Esophagus squamous epithelium (tissue), 5 donors: ENCODE measurements around the gene MRPL20. TPM values are rescaled to one million over a fixed set of nuclear protein-coding genes. Genes with fewer than 3 reads are reported as not detected.
"Not testable (repeated sequence)": the region's sequence is repeated elsewhere in the genome, so short reads cannot be mapped to it uniquely, and the experiment has no call there.

Experiments
- DNase-seq: peaks from one replicate; lab custom pipeline; 2025; lab: John Stamatoyannopoulos, UW
- H3K27ac ChIP-seq, 4 donors: fragments of 200-600 bp; sonication (generic); one replicate each; pipeline ENCODE4 v1.5.1; 2016 to 2019; ENCODE audit warnings: mild to moderate bottlenecking in 1 of 4
- H3K27me3 ChIP-seq, 4 donors: fragments of 200-600 bp; sonication (generic); 1 replicate in 3 of 4; 2 replicates in 1 of 4; pipeline versions ENCODE4 v1.5.1 to v1.6.0; 2017 to 2021; ENCODE audit warnings: antibody characterized with exemption in 1 of 4
- H3K36me3 ChIP-seq, 3 donors: fragments of 200-600 bp; sonication (generic); one replicate each; pipeline ENCODE4 v1.5.1; 2016 to 2019
- H3K4me1 ChIP-seq, 3 donors: fragments of 200-600 bp; sonication (generic); one replicate each; pipeline ENCODE4 v1.5.1; 2017 to 2019
- H3K4me3 ChIP-seq, 4 donors: fragments of 200-600 bp; sonication (generic); 1 replicate in 3 of 4; 2 replicates in 1 of 4; pipeline ENCODE4 v1.5.1; 2016 to 2019; ENCODE audit warnings: mild to moderate bottlenecking in 2 of 4, moderate library complexity in 1 of 4
- H3K9me3 ChIP-seq, 3 donors: fragments of 200-600 bp; sonication (generic); one replicate each; pipeline ENCODE4 v1.5.1; 2016 to 2019
- CTCF ChIP-seq, 6 experiments: fragments of 450-650 bp in 4 of 6; fragments of 200-600 bp in 2 of 6; sonication (generic) in 2 of 6; IDR thresholded peaks; one replicate each; pipeline ENCODE4 v1.5.1; 2016 to 2019; ENCODE audit warnings: antibody characterized with exemption in 6 of 6, mild to moderate bottlenecking in 4 of 6, moderate library complexity in 4 of 6
- POLR2A ChIP-seq, 4 donors: fragments of 450-650 bp; IDR thresholded peaks; one replicate each; pipeline ENCODE4 v1.6.1; 2017; ENCODE audit warnings: antibody characterized with exemption in 4 of 4, mild to moderate bottlenecking in 4 of 4, moderate library complexity in 3 of 4
- WGBS, 2 donors: methylation state at CpG; one replicate each; pipeline ENCODE4 v1.1.5; 2018; 5-methylcytosine and 5-hydroxymethylcytosine counted together
- intact Hi-C: fragments of 100-400 bp; cut with DNase I; formaldehyde crosslinking; loops from one replicate; pipeline ENCODE4 v1.15.0; 2022
- total RNA-seq, 4 donors: library from RNA; depleted of rRNA; stranded (reverse); fragments of >200 nt; gene quantifications; one replicate each; pipeline ENCODE4 v1.1.0, GENCODE V29; 2016
- donor health status: DM: yes; HTN: yes; CAD: no.

Gene MRPL20
- total RNA-seq, 4 donors from 2014 or later, result 98.0 to 157 (median 116) TPM

DNA sequence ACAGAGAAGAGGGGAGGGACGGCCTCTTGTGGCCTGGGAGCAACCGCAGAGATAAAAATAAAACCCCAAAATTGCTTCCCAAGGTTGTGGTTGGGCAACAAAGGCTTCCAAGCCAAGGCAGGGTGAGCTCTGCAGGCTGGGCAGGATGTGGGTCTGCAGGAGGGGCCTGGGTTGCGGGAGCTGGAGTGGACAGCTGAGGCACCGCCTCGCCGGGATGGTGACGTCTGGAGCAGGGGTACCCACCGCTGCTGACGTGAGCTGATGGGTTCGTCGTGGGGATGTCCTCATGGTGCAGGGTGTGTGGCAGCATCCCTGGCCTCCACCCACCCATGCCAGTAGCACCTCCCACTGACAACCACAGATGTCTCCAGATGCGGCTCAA, 35.7 kb downstream of the MRPL20 start:
- Histone ChIP-seq H3K4me1 (peaks cover 26 to 48% (median 34%) of the 10 kb centered on the region in 3 donors), H3K4me3 (no peak overlapping the region), H3K27me3 (no peaks in the 10 kb centered on the region), H3K27ac (no peak overlapping the region), H3K9me3 (no peaks in the 10 kb centered on the region), H3K36me3 (peaks cover 0 to 20% (median 0%) of the 10 kb centered on the region in 3 donors)
- TF ChIP-seq POLR2A (IDR thresholded peaks at IDR 0.05) (no peak), CTCF (IDR thresholded peaks at IDR 0.05) (no peak)
- 37 to 79% methylated on average over 2 to 10 of the region's 12 CpGs for WGBS, 2 donors
- no peak for DNase-seq
- intact Hi-C loops, result no loop called here

- Histone ChIP-seq H3K27ac (no peak overlapping the region), H3K4me1 (peaks cover 23 to 43% (median 29%) of the 10 kb centered on the region in 3 donors), H3K36me3 (peaks cover 0 to 20% (median 0%) of the 10 kb centered on the region in 3 donors), H3K4me3 (no peak overlapping the region), H3K9me3 (no peaks in the 10 kb centered on the region), H3K27me3 (no peaks in the 10 kb centered on the region)
- DNase-seq, result no peak
- no peak for TF ChIP-seq POLR2A (IDR thresholded peaks at IDR 0.05)
- no peak for TF ChIP-seq CTCF (IDR thresholded peaks at IDR 0.05)
- intact Hi-C loops, result no loop called here
- 76% methylated on average over 3 of the region's 16 CpGs; no CpG with 5 or more reads in 1 of the 2 donors for WGBS, 2 donors
Measured at GRCh38 chr1:1370771-1371300, 36.3 kb downstream of the MRPL20 start.

GRCh38 chr1:1370094-1370493, 37.0 kb downstream of the MRPL20 start:
- DNase-seq, intact Hi-C loops: not testable (repeated sequence)
- 83 to 91% methylated on average over 14 of the region's 14 CpGs for WGBS, 2 donors

DNA sequence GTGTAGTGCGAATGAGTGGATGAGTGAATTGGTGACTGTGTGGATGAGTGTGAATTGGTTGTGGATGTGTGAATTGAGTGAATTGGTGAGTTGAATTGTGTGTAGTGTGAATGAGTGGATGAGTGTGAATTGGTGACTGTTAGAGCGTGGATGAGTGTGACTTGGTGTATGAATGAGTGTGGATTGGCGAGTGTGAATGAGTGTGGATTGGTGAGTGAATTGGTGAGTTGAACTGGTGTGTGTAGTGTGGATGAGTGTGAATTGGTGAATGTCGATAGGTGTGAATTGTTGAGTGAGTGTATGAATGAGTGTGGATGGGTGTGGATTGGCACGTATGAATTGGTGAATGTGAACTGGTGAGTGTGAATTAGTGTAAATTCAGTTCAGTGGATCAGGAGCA, 39.8 kb downstream of the MRPL20 start:
- TF ChIP-seq CTCF (IDR thresholded peaks at IDR 0.05), result no peak
- TF ChIP-seq POLR2A (IDR thresholded peaks at IDR 0.05), result no peak
- 93 to 94% methylated on average over 5 of the region's 5 CpGs for WGBS, 2 donors
- H3K27me3 ChIP-seq, result no peaks in the 10 kb centered on the region
- peaks cover 6 to 15% (median 10%) of the 10 kb centered on the region in 3 donors for H3K4me1 ChIP-seq
- intact Hi-C loops, result no loop called here
- H3K4me3 ChIP-seq, result no peak overlapping the region
- H3K9me3 ChIP-seq, result no peaks in the 10 kb centered on the region
- H3K27ac ChIP-seq, result no peak overlapping the region
- peaks cover 0 to under 1% (median 0%) of the 10 kb centered on the region in 3 donors for H3K36me3 ChIP-seq
- DNase-seq, result no peak

More at GRCh38 chr1:1370094-1370493, 37.0 kb downstream of the MRPL20 start:
- H3K9me3 ChIP-seq, H3K4me3 ChIP-seq, H3K27me3 ChIP-seq, H3K27ac ChIP-seq: not testable (repeated sequence)
- H3K36me3 ChIP-seq, result peaks cover 0 to 20% (median 0%) of the 10 kb centered on the region in 3 donors
- peaks cover 21 to 39% (median 29%) of the 10 kb centered on the region in 3 donors for H3K4me1 ChIP-seq

- H3K27me3 ChIP-seq, result peaks cover 0 to under 1% (median 0%) of the 10 kb centered on the region in 4 donors
- intact Hi-C loops, result no loop called here
- no peak overlapping the region for H3K4me3 ChIP-seq
- TF ChIP-seq POLR2A (IDR thresholded peaks at IDR 0.05) (no peak), CTCF (IDR thresholded peaks at IDR 0.05) (no peak)
- no peaks in the 10 kb centered on the region for H3K36me3 ChIP-seq
- no peaks in the 10 kb centered on the region for H3K9me3 ChIP-seq
- H3K4me1 ChIP-seq, result peaks cover 1 to 15% (median 6%) of the 10 kb centered on the region in 3 donors
- DNase-seq, result no peak
- no peak overlapping the region for H3K27ac ChIP-seq
- 86 to 93% methylated on average over 3 of the region's 3 CpGs for WGBS, 2 donors
Measured at GRCh38 chr1:1366699-1367066, 40.4 kb downstream of the MRPL20 start.
